Aorta (tissue), 5 donors: ENCODE data around the gene OR7E24. TPM values are rescaled to one million over a fixed set of nuclear protein-coding genes. Genes with fewer than 3 reads are reported as not detected.
A peak's percentile ranks its signal among the peaks of the same experiment; 100 is the strongest.
"Not testable (repeated sequence)": the region's sequence is repeated elsewhere in the genome, so short reads cannot be mapped to it uniquely, and the experiment has no call there.

Experiments
- ATAC-seq: fragments of 200-7000 bp; cut with Tn5 transposase; one replicate; pipeline ENCODE4 v1.9.1; 2022; ENCODE audit warnings: moderate library complexity; ENCODE audit not compliant: low FRiP score
- DNase-seq, 2 donors: peaks; one replicate each; pipeline ENCODE4 v3.0.0-alpha.2; 2020
- H3K27ac ChIP-seq, 2 donors: one replicate each; pipeline ENCODE4 v1.5.1; 2013; ENCODE audit warnings: low read length in 2 of 2, mild to moderate bottlenecking in 2 of 2, moderate library complexity in 2 of 2, control low read depth in 1 of 2, inconsistent platforms in 1 of 2, low read depth in 1 of 2
- H3K27me3 ChIP-seq, 2 donors: one replicate each; pipeline ENCODE4 v1.6.1; 2013; ENCODE audit warnings: control low read depth in 1 of 2, low read length in 1 of 2, mild to moderate bottlenecking in 1 of 2, moderate library complexity in 1 of 2; ENCODE audit not compliant: insufficient read depth in 2 of 2, control insufficient read depth in 1 of 2
- H3K36me3 ChIP-seq, 2 donors: one replicate each; pipeline ENCODE4 v1.6.1; 2013; ENCODE audit warnings: control low read depth in 1 of 2, low read length in 1 of 2, mild to moderate bottlenecking in 1 of 2; ENCODE audit not compliant: insufficient read depth in 2 of 2, control insufficient read depth in 1 of 2
- H3K4me1 ChIP-seq, 2 donors: one replicate each; pipeline ENCODE4 v1.6.1; 2013; ENCODE audit warnings: low read length in 2 of 2, control low read depth in 1 of 2, mild to moderate bottlenecking in 1 of 2, moderate library complexity in 1 of 2; ENCODE audit not compliant: insufficient read depth in 2 of 2, control insufficient read depth in 1 of 2
- H3K4me3 ChIP-seq, 2 donors: one replicate each; pipeline ENCODE4 v1.5.1; 2013; ENCODE audit warnings: low read length in 2 of 2, control low read depth in 1 of 2, mild to moderate bottlenecking in 1 of 2
- H3K9me3 ChIP-seq: one replicate; pipeline ENCODE4 v1.6.1; 2013; ENCODE audit warnings: mild to moderate bottlenecking, low read length; ENCODE audit not compliant: control insufficient read depth
- WGBS, 2 donors: extraction: QIAGEN DNeasy Blood & Tissue Kit; methylation state at CpG; one replicate each; pipeline ENCODE4 v1.1.7; 2013; 5-methylcytosine and 5-hydroxymethylcytosine counted together
- intact Hi-C, 2 donors: fragments of 100-400 bp; cut with DNase I; formaldehyde crosslinking; loops; one replicate each; pipeline versions ENCODE4 v1.14.2 to v1.15.0; 2022
- long read RNA-seq, 2 donors: library from polyadenylated mRNA; unstranded; transcript quantifications; one replicate each; pipeline ENCODE4 v2.0.0, GENCODE V29; 2020 to 2021
- polyA plus RNA-seq, 2 donors: library from polyadenylated mRNA; stranded (reverse); fragments of 200-250 nt; gene quantifications; one replicate each; pipeline ENCODE4 v1.2.3, GENCODE V29; 2013
- total RNA-seq, 2 donors: library from RNA; stranded (reverse); fragmentation: NEBNext Ultra II Directional; extraction: Animal tissue kit (Norgen Biotek cat#: 25700); gene quantifications; one replicate each; pipeline ENCODE4 v1.2.1, GENCODE V29; 2021
- donor health status: healthy with polysubstance abuse.
- donor health status: Bipolar disorder and iron deficiency.
- donor health status: DM: no; HTN: no; CAD: no.
- donor health status: DM: no; HTN: no; CAD: no.
- donor health status: DM: yes; HTN: yes; CAD: no.

The OR7E24 gene
- total RNA-seq (not detected), polyA plus RNA-seq (not detected)
- long read RNA-seq, donor 1 = 0 reads
- long read RNA-seq, donor 2 = 0 reads

DNA sequence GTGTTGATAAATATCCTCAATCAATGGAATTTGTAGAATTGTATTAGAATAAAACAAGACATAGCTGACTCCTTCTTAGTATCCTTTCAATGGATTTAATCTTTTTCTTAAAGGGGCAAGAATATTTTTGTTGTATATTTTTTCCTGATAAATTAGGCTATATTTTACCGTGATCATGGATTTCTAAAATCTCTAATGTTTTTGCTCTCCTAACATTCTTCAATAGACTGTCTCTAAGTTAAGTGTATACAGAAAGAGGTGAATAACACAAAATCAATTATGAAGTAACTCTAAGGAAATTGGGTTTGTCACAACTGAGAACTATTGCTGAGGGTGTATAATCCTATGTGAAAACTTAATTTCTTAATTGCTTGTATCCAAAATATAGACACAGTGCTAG lies at the start of gene OR7E24:
Gene OR7E24, plus strand, starts transcription at position 301 of the 400 bp plus-strand sequence. CDS start 114 bp downstream, outside the sequence.
- intact Hi-C loops = no loop called here
- WGBS, 2 donors = 69 to 71% methylated on average over 1 of the region's 1 CpG
- DNase-seq (no peak), ATAC-seq (no peak)
- H3K36me3 ChIP-seq = no peaks in the 10 kb centered on the region
- H3K9me3 ChIP-seq = no peaks in the 10 kb centered on the region
- H3K4me3 ChIP-seq = no peak within 1 kb of the TSS
- H3K27ac ChIP-seq = no peak within 1 kb of the TSS
- no peaks in the 10 kb centered on the region for H3K27me3 ChIP-seq
- no peaks in the 10 kb centered on the region for H3K4me1 ChIP-seq

GRCh38 chr19:9205501-9206113 lies 45.1 kb upstream of the OR7E24 start:
- ATAC-seq (peak; percentile 63), DNase-seq (peak; percentile 76 to 85)
- WGBS, 2 donors = 28 to 30% methylated on average over 13 of the region's 13 CpGs
- intact Hi-C loops = loop anchor here in 1 of 2 donors (5.0 kb wide), 1 partner anchor 592 kb away; no protein-coding TSS in a partner anchor
- no peaks in the 10 kb centered on the region for H3K4me1 ChIP-seq
- H3K36me3 ChIP-seq = no peaks in the 10 kb centered on the region
- peak overlapping the region; percentile 37 to 50 for H3K4me3 ChIP-seq
- no peaks in the 10 kb centered on the region for H3K27me3 ChIP-seq
- no peaks in the 10 kb centered on the region for H3K9me3 ChIP-seq
- H3K27ac ChIP-seq = no peak overlapping the region

DNA sequence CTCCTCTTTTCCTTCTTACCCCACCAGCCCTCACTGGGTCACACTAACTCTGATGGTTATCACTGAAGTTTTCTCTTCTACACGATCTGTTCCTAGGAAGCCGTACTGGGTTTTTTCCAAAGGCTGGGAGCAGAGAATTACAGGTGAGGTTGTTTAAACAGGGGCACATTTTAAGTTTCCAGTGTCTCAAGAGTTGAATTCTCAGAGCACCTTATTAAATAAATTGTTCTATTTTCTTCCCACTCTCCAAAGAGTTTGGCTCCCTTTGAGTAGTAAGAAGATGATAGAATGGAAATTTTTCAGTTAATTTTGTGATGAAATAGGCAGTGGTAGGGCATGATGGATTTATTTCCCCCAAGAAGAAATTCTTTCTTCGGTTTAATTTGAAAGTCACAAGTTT lies 31.2 kb upstream of the OR7E24 start, which contains the start of gene OR7D4:
Gene OR7D4, minus strand, starts transcription at position 101 of the 400 bp plus-strand sequence. CDS start 4,752 bp downstream, outside the sequence.
- 73% methylated on average over 3 of the region's 3 CpGs for WGBS, 2 donors
- no peaks in the 10 kb centered on the region for H3K4me1 ChIP-seq

DNA sequence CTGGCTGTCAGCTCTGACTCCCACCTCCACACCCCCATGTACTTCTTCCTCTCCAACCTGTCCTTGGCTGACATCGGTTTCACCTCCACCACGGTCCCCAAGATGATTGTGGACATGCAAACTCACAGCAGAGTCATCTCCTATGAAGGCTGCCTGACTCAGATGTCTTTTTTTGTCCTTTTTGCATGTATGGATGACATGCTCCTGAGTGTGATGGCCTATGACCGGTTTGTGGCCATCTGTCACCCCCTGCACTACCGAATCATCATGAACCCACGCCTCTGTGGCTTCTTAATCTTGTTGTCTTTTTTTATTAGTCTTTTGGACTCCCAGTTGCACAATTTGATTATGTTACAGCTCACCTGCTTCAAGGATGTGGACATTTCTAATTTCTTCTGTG lies 506 bp downstream of the OR7E24 start:
- 69 to 70% methylated on average over 5 of the region's 5 CpGs for WGBS, 2 donors
- Histone ChIP-seq H3K27me3 (no peaks in the 10 kb centered on the region), H3K27ac (no peak overlapping the region), H3K4me3 (no peak overlapping the region), H3K36me3 (no peaks in the 10 kb centered on the region), H3K4me1 (no peaks in the 10 kb centered on the region), H3K9me3 (no peaks in the 10 kb centered on the region)
- intact Hi-C loops = no loop called here
- ATAC-seq (no peak), DNase-seq (no peak)

More for the DNA sequence above, 31.2 kb upstream of the OR7E24 start, which contains the start of gene OR7D4:
- Histone ChIP-seq H3K4me3 (no peak within 1 kb of the TSS), H3K27ac (no peak within 1 kb of the TSS), H3K27me3 (no peaks in the 10 kb centered on the region), H3K9me3 (peaks cover 2% of the 10 kb centered on the region), H3K36me3 (no peaks in the 10 kb centered on the region)
- ATAC-seq = no peak
- no peak for DNase-seq
- intact Hi-C loops = no loop called here

- H3K4me3 ChIP-seq, H3K27me3 ChIP-seq, H3K36me3 ChIP-seq, H3K4me1 ChIP-seq, DNase-seq, H3K27ac ChIP-seq, intact Hi-C loops, ATAC-seq: not testable (repeated sequence)
- peaks cover 35% of the 10 kb centered on the region for H3K9me3 ChIP-seq
- WGBS, 2 donors = 11 to 16% methylated on average over 37 to 38 of the region's 38 CpGs
These were observed 32.8 kb downstream of the OR7E24 start for GRCh38 chr19:9283485-9283884.

DNA sequence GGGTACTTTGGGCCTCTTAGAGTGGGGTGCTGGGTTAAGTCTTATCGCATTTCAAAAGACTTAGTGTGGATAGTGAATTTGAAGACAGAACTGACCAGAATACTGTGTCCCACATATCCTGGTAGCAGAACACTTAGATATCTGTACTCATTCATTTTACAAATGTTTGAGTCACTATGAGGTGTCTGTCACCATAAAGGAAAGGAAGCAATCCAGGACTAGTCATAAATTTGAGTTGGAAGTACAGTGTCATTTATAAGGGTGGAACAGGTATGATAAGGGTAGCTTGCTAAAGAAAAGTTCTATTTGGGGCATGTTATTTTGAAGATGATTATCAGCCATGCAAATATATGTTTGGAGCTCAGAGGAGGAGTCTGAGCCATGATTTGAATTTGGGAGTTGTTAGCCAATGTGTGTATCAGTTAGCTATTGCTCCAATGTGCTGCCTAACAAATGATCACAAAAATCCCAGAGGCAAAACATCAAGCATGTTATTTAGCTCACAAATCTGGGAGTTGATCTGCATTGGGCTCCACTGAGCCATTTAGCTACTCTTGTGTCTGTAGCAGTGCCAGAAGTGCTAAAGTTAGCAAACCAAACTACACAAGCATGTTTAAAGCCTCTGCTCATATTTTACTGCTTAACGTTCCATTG lies 38.6 kb downstream of the OR7E24 start:
- peaks cover 30% of the 10 kb centered on the region for H3K9me3 ChIP-seq

DNA sequence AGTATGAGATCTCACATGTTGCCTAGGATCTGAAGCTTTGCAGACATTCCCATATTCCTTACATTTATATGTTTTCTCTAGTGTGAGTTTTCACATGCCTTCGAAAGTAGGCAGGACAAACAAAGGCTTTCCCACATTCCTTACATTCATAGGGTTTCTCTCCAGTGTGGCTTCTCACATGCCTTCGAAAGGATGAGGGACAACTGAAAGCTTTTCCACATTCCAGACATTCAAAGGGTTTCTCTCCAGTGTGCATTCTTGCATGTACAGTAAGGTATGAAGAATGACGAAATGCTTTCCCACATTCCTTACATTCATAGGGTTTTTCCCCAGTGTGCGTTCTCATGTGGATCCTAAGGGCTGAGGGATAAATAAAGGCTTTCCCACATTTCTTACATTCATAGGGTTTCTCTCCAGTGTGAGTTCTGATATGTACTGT lies 44.7 kb downstream of the OR7E24 start:
- H3K4me1 ChIP-seq = no peaks in the 10 kb centered on the region
- peak overlapping the region in 1 of 2 donors; percentile 8 for H3K4me3 ChIP-seq
- 85 to 91% methylated on average over 4 of the region's 4 CpGs for WGBS, 2 donors
- H3K27ac ChIP-seq = no peak overlapping the region
- no peak for DNase-seq
- intact Hi-C loops = no loop called here
- no peaks in the 10 kb centered on the region for H3K27me3 ChIP-seq
- peaks cover 37% of the 10 kb centered on the region for H3K9me3 ChIP-seq
- H3K36me3 ChIP-seq = peaks cover 28 to 46% of the 10 kb centered on the region in 2 donors
- no peak for ATAC-seq

More for the DNA sequence above, 38.6 kb downstream of the OR7E24 start:
- no peaks in the 10 kb centered on the region for H3K4me1 ChIP-seq
- WGBS, 2 donors = 95 to 98% methylated on average over 2 of the region's 2 CpGs
- peaks cover 12 to 19% of the 10 kb centered on the region in 2 donors for H3K36me3 ChIP-seq
- no peak overlapping the region for H3K4me3 ChIP-seq
- intact Hi-C loops = no loop called here
- H3K27me3 ChIP-seq = no peaks in the 10 kb centered on the region
- H3K27ac ChIP-seq = no peak overlapping the region
- DNase-seq (no peak), ATAC-seq (no peak)

DNA sequence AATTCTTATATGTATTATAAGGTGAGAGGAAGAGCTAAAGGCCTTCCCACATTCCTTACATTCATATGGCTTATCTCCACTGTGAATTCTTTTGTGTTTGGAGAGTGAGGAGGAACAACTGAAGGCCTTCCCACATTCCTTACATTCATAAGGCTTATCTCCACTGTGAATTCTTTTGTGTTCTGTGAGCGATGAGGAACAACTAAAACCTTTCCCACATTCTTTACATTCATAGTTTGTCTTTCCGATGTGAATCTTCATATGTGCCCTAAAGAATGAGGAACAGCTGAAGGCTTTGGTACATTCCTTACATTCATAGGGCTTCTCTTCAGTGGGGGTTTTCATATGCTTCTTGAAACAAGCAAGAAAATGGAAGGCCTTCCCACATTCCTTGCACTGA lies 45.6 kb downstream of the OR7E24 start:
- H3K27me3 ChIP-seq = no peaks in the 10 kb centered on the region
- ATAC-seq = no peak
- no peaks in the 10 kb centered on the region for H3K4me1 ChIP-seq
- H3K36me3 ChIP-seq = peaks cover 31 to 54% of the 10 kb centered on the region in 2 donors
- peak overlapping the region in 1 of 2 donors; percentile 34 for H3K4me3 ChIP-seq
- intact Hi-C loops = no loop called here
- 93 to 94% methylated on average over 2 of the region's 2 CpGs for WGBS, 2 donors
- DNase-seq = no peak
- H3K9me3 ChIP-seq = peaks cover 40% of the 10 kb centered on the region
- no peak overlapping the region for H3K27ac ChIP-seq
